Esophagus squamous epithelium (tissue), 4 donors: ENCODE measurements around the gene MEIKIN.

ENCODE experiments used
- POLR2A ChIP-seq, 4 donors: fragments of 450-650 bp; IDR thresholded peaks; one replicate each; pipeline ENCODE4 v1.6.1; 2017; ENCODE audit warnings: antibody characterized with exemption in 4 of 4, mild to moderate bottlenecking in 4 of 4, moderate library complexity in 3 of 4
- TF ChIP-seq, protein P1 (sequence below), 6 experiments: fragments of 450-650 bp in 4 of 6; fragments of 200-600 bp in 2 of 6; sonication (generic) in 2 of 6; IDR thresholded peaks; one replicate each; pipeline ENCODE4 v1.5.1; 2016 to 2019; ENCODE audit warnings: antibody characterized with exemption in 6 of 6, mild to moderate bottlenecking in 4 of 6, moderate library complexity in 4 of 6

DNA sequence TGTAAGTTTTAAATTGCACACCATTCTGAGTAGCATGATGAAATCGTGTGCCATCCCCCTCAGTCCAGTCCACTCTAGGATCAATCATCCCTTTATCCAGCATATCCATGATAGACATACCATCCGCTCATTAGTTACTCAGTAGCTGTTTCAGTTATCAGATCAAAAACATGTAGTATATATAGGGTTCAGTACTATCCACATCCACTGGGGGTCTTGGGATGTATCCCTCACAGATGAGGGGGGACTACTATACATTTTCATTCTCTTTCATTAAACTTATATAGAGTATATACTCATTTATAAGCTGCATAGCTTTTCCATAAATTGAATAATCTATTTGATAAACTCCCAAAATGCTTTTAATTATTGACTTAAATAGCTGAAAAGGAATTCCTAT lies 67.6 kb downstream of the MEIKIN start:
- no peak for TF ChIP-seq POLR2A (IDR thresholded peaks at IDR 0.05)
- TF ChIP-seq, protein P1, sequence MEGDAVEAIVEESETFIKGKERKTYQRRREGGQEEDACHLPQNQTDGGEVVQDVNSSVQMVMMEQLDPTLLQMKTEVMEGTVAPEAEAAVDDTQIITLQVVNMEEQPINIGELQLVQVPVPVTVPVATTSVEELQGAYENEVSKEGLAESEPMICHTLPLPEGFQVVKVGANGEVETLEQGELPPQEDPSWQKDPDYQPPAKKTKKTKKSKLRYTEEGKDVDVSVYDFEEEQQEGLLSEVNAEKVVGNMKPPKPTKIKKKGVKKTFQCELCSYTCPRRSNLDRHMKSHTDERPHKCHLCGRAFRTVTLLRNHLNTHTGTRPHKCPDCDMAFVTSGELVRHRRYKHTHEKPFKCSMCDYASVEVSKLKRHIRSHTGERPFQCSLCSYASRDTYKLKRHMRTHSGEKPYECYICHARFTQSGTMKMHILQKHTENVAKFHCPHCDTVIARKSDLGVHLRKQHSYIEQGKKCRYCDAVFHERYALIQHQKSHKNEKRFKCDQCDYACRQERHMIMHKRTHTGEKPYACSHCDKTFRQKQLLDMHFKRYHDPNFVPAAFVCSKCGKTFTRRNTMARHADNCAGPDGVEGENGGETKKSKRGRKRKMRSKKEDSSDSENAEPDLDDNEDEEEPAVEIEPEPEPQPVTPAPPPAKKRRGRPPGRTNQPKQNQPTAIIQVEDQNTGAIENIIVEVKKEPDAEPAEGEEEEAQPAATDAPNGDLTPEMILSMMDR (IDR thresholded peaks at IDR 0.05): no peak
